ENCODE data around the gene TPPP. TPM values are rescaled to one million over a fixed set of nuclear protein-coding genes. Genes with fewer than 3 reads are reported as not detected.

Gene TPPP
- total and polyA plus RNA-seq, 12 donors = 4.6 to 50.6 (median 12.2) TPM

DNA sequence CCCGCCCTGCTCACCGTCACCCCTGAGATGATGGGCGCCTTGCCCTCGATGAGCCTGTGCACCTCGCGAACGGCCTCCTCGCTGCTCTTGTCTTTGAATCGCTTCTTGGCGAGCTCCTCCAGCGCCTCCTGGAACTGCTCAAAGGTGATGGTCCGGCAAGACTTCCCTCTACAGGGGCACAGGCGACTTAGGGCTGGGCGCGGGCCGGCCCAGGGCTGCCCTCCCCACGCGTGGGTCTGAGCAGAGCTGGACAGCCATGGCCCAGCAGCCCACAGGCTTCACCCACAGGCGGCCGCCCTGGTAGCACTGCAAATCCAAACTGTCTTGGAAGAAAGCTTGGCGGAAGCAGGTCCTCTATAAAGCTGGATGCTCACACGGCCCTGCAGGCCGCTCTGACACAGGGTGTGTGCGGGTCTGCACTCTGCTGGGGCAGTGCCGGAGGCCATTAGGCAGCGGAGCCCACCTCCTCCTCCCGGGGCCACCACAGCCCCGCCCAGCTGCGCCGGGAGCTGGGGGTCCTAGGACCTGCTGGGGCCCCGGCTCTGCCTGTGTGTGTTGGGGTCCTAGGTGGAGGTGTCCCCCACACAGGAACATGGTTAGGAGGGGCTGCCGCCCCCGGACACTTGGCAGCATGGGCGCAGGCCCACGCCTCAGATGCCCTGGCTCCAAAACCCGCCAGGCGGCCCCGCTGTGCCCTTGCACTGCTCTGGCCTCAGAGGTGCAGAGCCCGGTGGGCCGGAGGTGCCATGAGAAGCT, 27.0 kb downstream of the TPPP start:
- intact Hi-C loops (cut with DNase I) = no loop called here
- WGBS, 2 donors = 96% methylated on average over 38 to 40 of the region's 40 CpGs
- Histone ChIP-seq H3K36me3 (peaks cover 0 to 47% (median 0%) of the 10 kb centered on the region in 9 donors), H3K4me3 (no peak overlapping the region), H3K4me1 (peaks cover 0 to 5% (median under 1%) of the 10 kb centered on the region in 9 donors), H3K9me3 (no peaks in the 10 kb centered on the region), H3K27ac (no peak overlapping the region), H3K27me3 (no peaks in the 10 kb centered on the region)
- ATAC-seq (no peak), DNase-seq (no peak)
- TF ChIP-seq, protein P1, sequence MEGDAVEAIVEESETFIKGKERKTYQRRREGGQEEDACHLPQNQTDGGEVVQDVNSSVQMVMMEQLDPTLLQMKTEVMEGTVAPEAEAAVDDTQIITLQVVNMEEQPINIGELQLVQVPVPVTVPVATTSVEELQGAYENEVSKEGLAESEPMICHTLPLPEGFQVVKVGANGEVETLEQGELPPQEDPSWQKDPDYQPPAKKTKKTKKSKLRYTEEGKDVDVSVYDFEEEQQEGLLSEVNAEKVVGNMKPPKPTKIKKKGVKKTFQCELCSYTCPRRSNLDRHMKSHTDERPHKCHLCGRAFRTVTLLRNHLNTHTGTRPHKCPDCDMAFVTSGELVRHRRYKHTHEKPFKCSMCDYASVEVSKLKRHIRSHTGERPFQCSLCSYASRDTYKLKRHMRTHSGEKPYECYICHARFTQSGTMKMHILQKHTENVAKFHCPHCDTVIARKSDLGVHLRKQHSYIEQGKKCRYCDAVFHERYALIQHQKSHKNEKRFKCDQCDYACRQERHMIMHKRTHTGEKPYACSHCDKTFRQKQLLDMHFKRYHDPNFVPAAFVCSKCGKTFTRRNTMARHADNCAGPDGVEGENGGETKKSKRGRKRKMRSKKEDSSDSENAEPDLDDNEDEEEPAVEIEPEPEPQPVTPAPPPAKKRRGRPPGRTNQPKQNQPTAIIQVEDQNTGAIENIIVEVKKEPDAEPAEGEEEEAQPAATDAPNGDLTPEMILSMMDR (IDR thresholded peaks at IDR 0.05) = no peak

DNA sequence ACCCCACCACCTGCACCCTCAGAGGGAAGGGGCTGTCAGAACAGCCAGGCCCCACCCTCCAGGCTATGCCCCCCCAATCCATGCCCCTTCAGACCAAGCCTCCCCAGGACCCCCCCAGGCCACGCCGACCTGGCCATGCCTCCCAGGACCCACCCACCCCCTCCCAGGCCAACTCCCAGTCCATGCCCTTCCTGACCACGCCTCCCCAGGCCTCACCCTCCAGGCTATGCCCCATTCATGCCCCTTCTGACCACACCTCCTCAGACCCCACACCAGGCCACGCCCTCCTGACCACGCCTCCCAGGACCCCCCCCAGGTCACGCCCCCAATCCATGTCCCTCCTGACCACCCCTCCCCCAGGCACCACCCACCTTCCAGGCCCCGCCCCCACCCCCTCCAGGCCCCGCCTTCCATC, 27.6 kb downstream of the TPPP start:
- TF ChIP-seq, protein P1 (IDR thresholded peaks at IDR 0.05) = no peak
- 74 to 97% methylated on average over 6 to 8 of the region's 8 CpGs for WGBS, 2 donors
- peaks cover 0 to 52% (median 0%) of the 10 kb centered on the region in 9 donors for H3K36me3 ChIP-seq
- ATAC-seq (no peak), DNase-seq (no peak)
- no peaks in the 10 kb centered on the region for H3K9me3 ChIP-seq
- intact Hi-C loops (cut with DNase I) = no loop called here
- peaks cover 0 to 4% (median 0%) of the 10 kb centered on the region in 9 donors for H3K4me1 ChIP-seq
- no peaks in the 10 kb centered on the region for H3K27me3 ChIP-seq
- no peak overlapping the region for H3K27ac ChIP-seq
- H3K4me3 ChIP-seq = no peak overlapping the region

DNA sequence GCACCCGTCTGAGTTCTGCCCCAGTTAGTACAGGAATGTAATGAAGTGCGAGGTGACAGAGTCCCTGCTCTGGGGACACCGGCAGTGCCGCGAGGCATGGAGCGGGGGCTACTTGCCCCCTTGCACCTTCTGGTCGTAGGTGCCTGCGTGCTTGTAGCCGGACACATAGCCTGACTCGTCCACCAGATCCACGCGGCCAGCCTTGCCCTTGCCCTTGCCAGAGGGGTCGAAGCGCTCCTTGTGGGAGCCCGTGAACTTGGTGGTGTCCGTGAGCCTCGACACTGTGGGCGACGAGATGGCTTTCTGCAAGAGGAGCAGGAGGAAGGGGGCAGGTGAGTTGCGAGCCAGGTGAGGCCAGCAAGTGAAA, 28.2 kb downstream of the TPPP start:
- DNase-seq (no peak), ATAC-seq (no peak)
- TF ChIP-seq, protein P1 (IDR thresholded peaks at IDR 0.05) = no peak
- Histone ChIP-seq H3K27ac (no peak overlapping the region), H3K36me3 (peaks cover 0 to 54% (median 0%) of the 10 kb centered on the region in 9 donors), H3K4me3 (no peak overlapping the region), H3K4me1 (peaks cover 0 to 4% (median 0%) of the 10 kb centered on the region in 9 donors), H3K27me3 (no peaks in the 10 kb centered on the region), H3K9me3 (no peaks in the 10 kb centered on the region)
- WGBS, 2 donors = 94 to 97% methylated on average over 20 of the region's 20 CpGs
- intact Hi-C loops (cut with DNase I) = no loop called here

DNA sequence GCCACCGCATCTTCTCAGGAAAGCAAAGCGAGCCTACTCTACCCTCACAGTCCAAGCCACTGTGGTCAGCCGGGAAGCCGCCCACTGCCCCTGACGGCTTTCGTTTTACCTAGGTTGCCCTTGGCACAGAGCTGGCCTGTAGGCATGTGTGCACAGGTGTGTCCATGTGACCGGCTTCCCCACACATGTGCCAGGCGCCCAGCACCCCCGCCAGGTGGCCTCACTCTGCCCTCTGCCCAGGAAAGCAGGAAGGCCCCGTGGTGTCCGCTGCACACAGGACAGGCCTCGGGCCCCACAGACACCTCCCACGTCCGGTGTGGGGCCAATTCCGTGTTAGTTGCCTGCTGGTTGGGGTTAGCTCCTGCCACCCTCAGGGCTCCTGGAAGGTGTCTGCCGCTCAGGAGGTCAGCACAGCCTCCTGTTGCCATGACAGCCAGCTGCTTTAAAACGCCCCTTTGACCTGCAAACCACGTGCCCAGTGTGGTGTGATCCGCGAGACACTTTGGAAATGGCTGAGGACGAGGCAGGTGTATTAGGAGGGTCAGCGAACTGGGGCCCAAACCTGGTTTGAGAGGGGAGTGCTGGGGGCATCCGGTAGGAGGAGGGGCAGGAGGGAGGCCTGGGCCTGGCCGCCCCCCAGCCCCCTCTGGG, 28.7 kb downstream of the TPPP start:
- ATAC-seq (no peak), DNase-seq (no peak)
- Histone ChIP-seq H3K4me1 (peaks cover 0 to 4% (median 0%) of the 10 kb centered on the region in 9 donors), H3K4me3 (no peak overlapping the region), H3K27ac (no peak overlapping the region), H3K27me3 (no peaks in the 10 kb centered on the region), H3K36me3 (peaks cover 0 to 59% (median 0%) of the 10 kb centered on the region in 9 donors), H3K9me3 (no peaks in the 10 kb centered on the region)
- intact Hi-C loops (cut with DNase I) = no loop called here
- WGBS, 2 donors = 93 to 94% methylated on average over 24 of the region's 24 CpGs
- TF ChIP-seq, protein P1 (IDR thresholded peaks at IDR 0.05) = no peak
